ENCODE results near the gene DUSP9.
"Not testable (repeated sequence)": the region's sequence is repeated elsewhere in the genome, so short reads cannot be mapped to it uniquely, and the experiment has no call there.

The DUSP9 gene

GRCh38 chrX:153646620-153647373 lies at the start of gene DUSP9:
Gene DUSP9, plus strand, starts transcription at chrX:153647203. Its CDS starts 751 bp downstream, at chrX:153647954.
- DNase-seq (ENCODE audit: low read depth in 2 of 3, low spot score in 1 of 3) = no peak

GRCh38 chrX:153598541-153599191 lies 48.3 kb upstream of the DUSP9 start, which contains the start of gene CCNQ:
Gene CCNQ, minus strand, starts transcription at chrX:153599139. Its CDS starts 66 bp downstream, at chrX:153599073.
- DNase-seq (ENCODE audit: low read depth in 2 of 3, low spot score in 1 of 3) = no peak

GRCh38 chrX:153599192-153600031 lies 47.6 kb upstream of the DUSP9 start:
- peak; percentile 64 to 81 (median 74) for DNase-seq (ENCODE audit: low read depth in 2 of 3, low spot score in 1 of 3)

- no peak for DNase-seq (ENCODE audit: low read depth in 2 of 3, low spot score in 1 of 3)
Observed at GRCh38 chrX:153600032-153600373, 47.0 kb upstream of the DUSP9 start.

- no peak for DNase-seq (ENCODE audit: low read depth in 2 of 3, low spot score in 1 of 3)
Observed at GRCh38 chrX:153600921-153601320, 46.1 kb upstream of the DUSP9 start.

GRCh38 chrX:153601511-153602110 lies 45.4 kb upstream of the DUSP9 start:
- no peak for DNase-seq (ENCODE audit: low read depth in 2 of 3, low spot score in 1 of 3)

- no peak for DNase-seq (ENCODE audit: low read depth in 2 of 3, low spot score in 1 of 3)
Observed at GRCh38 chrX:153602601-153603000, 44.4 kb upstream of the DUSP9 start.

GRCh38 chrX:153603131-153603656 lies 43.8 kb upstream of the DUSP9 start:
- no peak for DNase-seq (ENCODE audit: low read depth in 2 of 3, low spot score in 1 of 3)

- not testable (repeated sequence) for DNase-seq (ENCODE audit: low read depth in 2 of 3, low spot score in 1 of 3)
Observed at GRCh38 chrX:153604666-153605380, 42.2 kb upstream of the DUSP9 start.

GRCh38 chrX:153606503-153606902 lies 40.5 kb upstream of the DUSP9 start:
- DNase-seq (ENCODE audit: low read depth in 2 of 3, low spot score in 1 of 3) = no peak

- DNase-seq (ENCODE audit: low read depth in 2 of 3, low spot score in 1 of 3) = no peak
Observed at GRCh38 chrX:153608376-153608775, 38.6 kb upstream of the DUSP9 start.

GRCh38 chrX:153608806-153609205 lies 38.2 kb upstream of the DUSP9 start:
- no peak for DNase-seq (ENCODE audit: low read depth in 2 of 3, low spot score in 1 of 3)

- DNase-seq (ENCODE audit: low read depth in 2 of 3, low spot score in 1 of 3) = peak; percentile 60 to 68 (median 67)
Observed at GRCh38 chrX:153609917-153610835, 36.8 kb upstream of the DUSP9 start.

- DNase-seq (ENCODE audit: low read depth in 2 of 3, low spot score in 1 of 3) = no peak
Observed at GRCh38 chrX:153610836-153611213, 36.2 kb upstream of the DUSP9 start.

GRCh38 chrX:153611298-153612095 lies 35.5 kb upstream of the DUSP9 start:
- DNase-seq (ENCODE audit: low read depth in 2 of 3, low spot score in 1 of 3) = no peak

GRCh38 chrX:153612413-153612812 lies 34.6 kb upstream of the DUSP9 start:
- DNase-seq (ENCODE audit: low read depth in 2 of 3, low spot score in 1 of 3) = no peak

GRCh38 chrX:153614818-153615217 lies 32.2 kb upstream of the DUSP9 start:
- DNase-seq (ENCODE audit: low read depth in 2 of 3, low spot score in 1 of 3) = no peak

GRCh38 chrX:153620576-153620975 lies 26.4 kb upstream of the DUSP9 start:
- DNase-seq (ENCODE audit: low read depth in 2 of 3, low spot score in 1 of 3) = no peak
